ENCODE data around the gene ANGPTL3. TPM values are rescaled to one million over a fixed set of nuclear protein-coding genes. Genes with fewer than 3 reads are reported as not detected.

Gene ANGPTL3
- total and polyA plus RNA-seq, 2 of the 13 experiments (the other 11 are each of a cell fraction or from before 2014, with no cell fraction given), result 0.40 to 0.51 TPM

GRCh38 chr1:62621907-62622306, 24.6 kb downstream of the ANGPTL3 start (continued):
- TF ChIP-seq ZNF557 (CRISPR knock-in tag; IDR thresholded peaks at IDR 0.05), result no peak
- TF ChIP-seq ZBTB33 (CRISPR knock-in tag; IDR thresholded peaks at IDR 0.05), result peak; percentile 78
- peak; percentile 84; the same call in 1 of the 2 replicates for TF ChIP-seq ZNF414 (CRISPR knock-in tag; IDR thresholded peaks at IDR 0.05)
- peak; percentile 33; the same call in 1 of the 2 replicates for TF ChIP-seq GZF1 (CRISPR knock-in tag; IDR thresholded peaks at IDR 0.05)
- TF ChIP-seq ZNF160 (CRISPR knock-in tag; IDR thresholded peaks at IDR 0.05), result 0 out of 2 replicates have a peak, but pooled peaks have one; percentile 33
- TF ChIP-seq GMEB1 (CRISPR knock-in tag; IDR thresholded peaks at IDR 0.05; ENCODE audit: borderline replicate concordance), result peak; percentile 38; the same call in 1 of the 2 replicates
- TF ChIP-seq ZNF264 (CRISPR knock-in tag; IDR thresholded peaks at IDR 0.05), result peak; percentile 83; the same call in 1 of the 2 replicates
- TF ChIP-seq ZNF205 (CRISPR knock-in tag; IDR thresholded peaks at IDR 0.05), result peak; percentile 92
- no peak for TF ChIP-seq TIGD3 (CRISPR knock-in tag; IDR thresholded peaks at IDR 0.05; ENCODE audit: borderline replicate concordance)
- 0 out of 2 replicates have a peak, but pooled peaks have one; percentile 6 for TF ChIP-seq FOXK2 (IDR thresholded peaks at IDR 0.05)
- TF ChIP-seq U2AF2 (IDR thresholded peaks at IDR 0.05; ENCODE audit: low read depth, low read length), result no peak
- no peak for TF ChIP-seq TRIM22 (IDR thresholded peaks at IDR 0.05)
- TF ChIP-seq ZNF3 (CRISPR knock-in tag; IDR thresholded peaks at IDR 0.05), result 0 out of 2 replicates have a peak, but pooled peaks have one; percentile 60
- TF ChIP-seq CREM (IDR thresholded peaks at IDR 0.05), result peak; percentile 76; the same call in 1 of the 2 replicates
- no peak for TF ChIP-seq CREM (CRISPR knock-in tag; IDR thresholded peaks at IDR 0.05)
- TF ChIP-seq HES4 (CRISPR knock-in tag; IDR thresholded peaks at IDR 0.05; ENCODE audit: borderline replicate concordance), result no peak
- TF ChIP-seq ZNF572 (CRISPR knock-in tag; IDR thresholded peaks at IDR 0.05), result no peak
- no peak for TF ChIP-seq KAT2B (IDR thresholded peaks at IDR 0.05; ENCODE audit: borderline replicate concordance, low read depth, low read length)
- no peak for TF ChIP-seq TOPORS (CRISPR knock-in tag; IDR thresholded peaks at IDR 0.05)
